ACHN (cell line): ENCODE data around the gene PRPSAP2.

Experiments used
- DNase-seq: peaks from one replicate; pipeline ENCODE4 v3.0.0-alpha.2; 2015
- in situ Hi-C: cut with HindIII; loops from 2 replicates; pipeline ENCODE4 v1.10.0; 2017; ENCODE audit warnings: low sequenced_read_pairs, low pct_ligation_motif_present, low pct_unique_long_range_greater_than_20kb

Gene PRPSAP2

GRCh38 chr17:18957831-18958230 lies 99.9 kb downstream of the PRPSAP2 start:
- DNase-seq: no peak
- in situ Hi-C loops: no loop called here

DNA sequence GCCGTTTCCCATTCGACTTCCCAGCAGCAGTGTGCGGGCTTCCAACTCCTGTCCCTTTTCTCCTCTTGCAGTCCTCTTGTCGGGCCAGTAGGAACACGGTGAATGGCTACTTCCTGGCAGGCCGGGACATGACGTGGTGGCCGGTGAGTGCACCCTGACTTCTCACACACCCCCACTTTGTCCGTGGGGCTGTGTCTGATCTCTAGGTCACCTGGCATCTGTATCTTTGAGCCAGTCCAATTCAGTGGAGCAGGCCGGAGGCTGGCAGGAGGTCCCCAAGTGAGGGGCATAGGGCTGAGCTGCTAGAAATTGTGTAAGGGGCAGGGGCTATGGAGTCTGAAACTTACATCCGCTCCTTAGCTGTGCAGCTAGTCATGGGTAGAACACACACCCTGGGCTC lies 100.7 kb downstream of the PRPSAP2 start:
- in situ Hi-C loops: no loop called here
- DNase-seq: no peak

DNA sequence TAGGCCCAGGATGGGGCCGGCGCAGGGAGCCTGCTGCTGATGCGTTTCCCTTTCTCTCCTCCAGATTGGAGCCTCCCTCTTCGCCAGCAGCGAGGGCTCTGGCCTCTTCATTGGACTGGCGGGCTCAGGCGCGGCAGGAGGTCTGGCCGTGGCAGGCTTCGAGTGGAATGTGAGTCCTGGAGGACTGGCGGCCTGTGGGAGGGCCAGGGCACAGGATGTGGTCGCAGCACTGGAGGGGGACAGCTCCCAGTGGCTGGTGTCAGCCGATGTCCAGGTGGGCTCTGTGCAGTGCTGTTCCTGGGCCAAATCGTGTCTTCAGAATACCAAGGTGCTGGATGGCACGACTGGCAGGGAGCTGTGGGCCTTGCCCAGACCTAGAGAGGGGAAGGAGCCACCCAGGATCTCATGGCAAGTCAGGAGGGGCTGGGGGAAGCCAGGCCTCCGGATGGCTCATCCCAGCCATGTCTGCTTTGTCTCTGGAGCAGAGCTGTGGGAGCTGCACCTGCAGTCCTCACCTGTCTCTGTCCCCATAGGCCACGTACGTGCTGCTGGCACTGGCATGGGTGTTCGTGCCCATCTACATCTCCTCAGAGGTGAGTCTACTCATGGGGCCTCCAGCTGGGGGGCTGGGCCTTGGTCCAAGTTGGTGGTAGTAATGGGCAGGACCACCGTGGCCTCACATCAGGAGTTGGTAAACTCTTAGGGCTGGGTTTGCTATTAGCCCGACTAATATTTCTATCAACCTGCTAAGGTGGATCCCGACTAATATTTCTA lies 101.3 kb downstream of the PRPSAP2 start:
- in situ Hi-C loops: no loop called here
- no peak for DNase-seq

DNA sequence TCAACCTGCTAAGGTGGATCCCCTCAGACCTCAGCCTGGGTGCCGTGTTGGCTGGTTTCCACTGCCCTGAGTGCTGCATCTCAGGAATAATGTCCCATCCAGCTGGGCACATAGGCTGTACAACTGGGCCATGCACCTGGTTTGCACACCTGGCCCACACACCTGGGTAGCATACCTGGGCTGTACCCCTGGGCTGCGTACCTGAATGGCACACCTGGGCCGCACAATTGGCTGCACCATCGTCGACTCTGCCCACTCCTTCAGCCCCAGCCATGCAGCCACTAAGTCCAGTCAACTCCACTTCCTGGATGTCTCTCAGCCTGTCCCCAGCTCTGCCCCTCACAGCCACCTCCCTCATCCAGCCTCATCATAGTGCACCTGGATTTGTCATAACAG lies 101.9 kb downstream of the PRPSAP2 start:
- in situ Hi-C loops: no loop called here
- no peak for DNase-seq

DNA sequence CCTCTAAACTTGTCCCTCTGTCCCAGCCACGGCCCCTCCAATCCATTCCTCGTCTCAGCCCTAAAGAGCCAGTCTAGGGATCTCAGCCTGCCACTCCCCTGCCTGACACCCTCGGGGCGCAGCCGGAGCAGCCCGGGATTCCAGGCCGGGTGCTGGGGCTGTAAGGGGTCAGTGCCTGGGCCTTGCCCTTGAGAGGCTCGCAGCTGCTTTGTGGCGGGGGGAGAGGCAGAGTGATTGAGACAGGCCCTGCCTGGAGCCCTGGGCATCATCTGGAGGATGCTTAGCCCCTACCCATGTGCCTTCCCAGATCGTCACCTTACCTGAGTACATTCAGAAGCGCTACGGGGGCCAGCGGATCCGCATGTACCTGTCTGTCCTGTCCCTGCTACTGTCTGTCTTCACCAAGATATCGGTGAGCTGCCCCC lies 102.3 kb downstream of the PRPSAP2 start:
- in situ Hi-C loops: no loop called here
- DNase-seq: no peak

DNA sequence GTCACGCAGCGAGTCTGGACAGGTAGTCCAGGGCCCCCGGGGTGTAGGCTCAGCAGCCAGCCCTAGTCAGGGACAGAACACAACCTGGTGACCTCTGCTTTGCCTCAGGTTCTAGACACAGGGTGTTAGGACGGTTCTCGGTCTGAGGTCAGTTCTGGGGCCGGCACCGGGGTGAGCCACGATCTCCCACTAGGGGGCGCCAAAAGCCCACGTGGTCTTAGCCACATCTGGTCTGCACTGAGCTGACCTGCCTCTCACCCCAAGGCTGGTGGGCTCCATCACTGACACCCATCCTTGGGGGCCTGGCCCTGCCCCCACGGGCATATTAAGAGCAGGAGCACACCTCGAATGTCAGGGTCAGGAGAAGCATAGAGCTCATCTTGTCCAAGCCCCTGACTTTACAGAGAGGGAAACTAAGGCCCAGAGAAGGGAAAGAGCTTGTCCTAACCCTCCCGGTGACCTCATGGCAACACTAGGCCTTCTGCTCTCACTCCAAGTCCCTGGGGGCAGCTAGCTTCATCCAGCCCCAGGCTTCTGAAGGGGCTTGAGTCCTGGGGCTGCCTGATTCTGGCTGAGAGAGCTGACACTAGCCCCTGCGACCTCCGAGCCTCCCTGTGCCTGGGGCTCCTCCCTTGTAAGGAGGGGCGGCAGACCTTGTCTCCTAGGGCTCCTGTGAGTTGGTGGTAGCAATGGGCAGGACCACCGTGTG lies 103.0 kb downstream of the PRPSAP2 start:
- in situ Hi-C loops: no loop called here
- DNase-seq: peak; percentile 74

DNA sequence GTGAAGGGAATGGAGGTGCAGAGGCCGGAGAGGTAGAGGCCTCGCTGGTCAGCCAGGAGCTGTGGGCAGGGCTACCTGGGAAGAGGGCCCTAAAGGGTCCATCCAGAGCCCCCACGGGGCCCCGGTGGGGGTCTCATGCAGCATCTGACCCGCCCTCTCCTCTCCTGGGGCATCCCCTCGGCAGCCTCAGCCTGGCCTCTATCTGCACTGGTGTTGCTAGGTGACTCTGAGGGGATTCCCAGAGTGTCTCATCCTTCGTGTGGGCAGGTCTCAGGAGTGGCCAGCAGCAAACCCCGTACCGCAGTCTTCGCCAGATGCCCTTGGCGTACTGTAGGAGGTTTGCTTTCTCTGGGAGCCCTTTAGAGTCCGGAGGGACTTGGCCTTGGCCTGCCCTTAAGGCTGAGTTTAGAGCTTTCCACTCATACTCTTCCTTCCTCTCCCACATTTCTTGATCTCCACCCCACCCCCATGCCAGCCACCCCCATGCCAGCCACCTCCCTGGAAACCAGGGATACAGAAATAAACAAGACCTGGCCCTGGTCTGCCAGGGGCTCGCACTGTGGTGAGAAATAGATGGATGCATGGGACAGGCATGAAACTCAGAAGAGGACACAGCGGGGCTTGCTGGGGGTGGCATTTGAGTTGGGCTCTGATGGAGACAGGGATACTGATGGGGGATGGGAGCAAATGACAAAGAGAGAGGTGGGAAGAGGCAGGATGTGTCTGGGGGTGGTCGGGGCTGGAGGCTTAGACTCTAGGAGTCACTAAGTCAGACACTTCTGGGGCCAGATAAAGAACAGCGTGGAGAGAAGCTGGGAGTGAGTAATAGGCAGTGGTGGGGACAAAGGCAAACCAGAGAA lies 103.9 kb downstream of the PRPSAP2 start:
- in situ Hi-C loops: no loop called here
- DNase-seq: no peak

DNA sequence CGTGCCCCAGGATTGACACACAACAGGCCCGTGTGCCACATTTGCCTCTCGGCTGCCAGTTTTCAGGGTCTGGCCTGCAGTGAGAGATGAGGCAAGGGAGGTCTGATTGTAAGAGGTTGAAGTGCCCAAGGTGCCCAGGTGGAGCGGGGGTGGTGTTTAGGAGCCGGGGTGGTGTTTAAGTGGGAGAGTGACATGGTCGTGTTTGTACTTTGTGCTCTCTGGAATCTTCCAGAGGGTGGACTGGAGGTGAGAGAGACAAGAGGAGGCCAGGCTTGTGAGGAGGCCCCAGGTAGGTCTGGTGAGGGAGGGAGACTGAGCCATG lies 104.5 kb downstream of the PRPSAP2 start:
- in situ Hi-C loops: no loop called here
- DNase-seq: no peak

GRCh38 chr17:18963126-18964017 lies 105.4 kb downstream of the PRPSAP2 start:
- no peak for DNase-seq
- in situ Hi-C loops: no loop called here

DNA sequence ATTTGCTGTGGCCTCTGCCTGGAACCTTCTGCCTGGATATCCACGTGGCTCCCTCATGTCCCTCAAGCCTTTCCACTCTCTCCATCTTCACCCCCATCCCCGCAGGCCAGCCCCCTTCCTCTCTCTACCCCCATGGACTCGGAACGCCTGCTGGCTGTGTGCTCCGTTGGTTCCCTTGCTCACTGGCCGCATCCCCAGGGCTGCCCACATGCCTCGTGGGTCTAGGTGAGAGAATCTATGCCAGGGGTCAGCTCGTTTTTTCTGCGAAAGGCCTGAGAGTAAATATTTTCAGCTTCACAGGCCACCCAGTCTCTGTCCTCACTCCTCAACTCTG lies 106.1 kb downstream of the PRPSAP2 start:
- in situ Hi-C loops: no loop called here
- DNase-seq: no peak

- DNase-seq: no peak
Measured at GRCh38 chr17:18964550-18964949, 106.6 kb downstream of the PRPSAP2 start.

GRCh38 chr17:18965530-18966236 lies 107.8 kb downstream of the PRPSAP2 start:
- in situ Hi-C loops: no loop called here
- DNase-seq: no peak

More at GRCh38 chr17:18964550-18964949, 106.6 kb downstream of the PRPSAP2 start:
- in situ Hi-C loops: no loop called here

DNA sequence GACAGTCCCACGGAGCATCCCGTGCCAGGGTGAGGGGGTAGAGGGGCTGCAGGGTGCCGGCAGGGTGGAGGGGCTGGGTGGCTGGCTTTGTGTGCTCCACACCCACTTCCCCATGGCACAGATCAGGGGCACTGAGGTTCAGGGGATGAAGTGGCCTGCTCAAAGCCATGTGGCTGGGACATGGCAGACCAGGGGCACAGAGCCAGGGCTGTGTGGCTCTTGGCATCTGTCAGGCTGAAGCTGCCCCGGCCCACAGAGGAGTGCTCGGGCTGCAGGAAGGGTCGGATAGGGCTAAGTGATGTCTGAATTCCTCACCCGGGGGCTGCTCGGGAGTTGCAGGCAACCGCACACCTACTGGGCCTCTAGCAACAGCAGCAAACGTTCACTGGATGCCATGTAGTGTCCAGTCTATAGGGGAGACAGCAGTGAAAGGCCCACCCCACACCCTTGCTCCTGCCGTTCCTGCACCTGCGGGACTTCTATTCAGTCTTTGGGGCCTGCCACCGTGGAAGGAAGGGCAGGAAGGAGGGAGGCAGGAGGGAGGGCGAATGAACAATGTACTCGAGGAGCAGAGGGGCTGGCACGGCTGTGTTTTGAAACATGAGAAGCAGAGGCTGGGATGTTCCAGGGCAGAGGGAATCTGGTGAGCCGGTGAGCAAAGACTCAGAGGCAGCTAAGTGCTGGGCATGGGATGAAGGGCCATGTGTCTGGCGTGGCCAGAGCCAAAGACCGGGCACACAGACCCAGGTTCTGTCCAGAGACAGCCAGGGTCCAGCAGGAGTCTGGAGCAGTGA lies 109.1 kb downstream of the PRPSAP2 start:
- in situ Hi-C loops: no loop called here
- no peak for DNase-seq

GRCh38 chr17:18967916-18968315 lies 110.0 kb downstream of the PRPSAP2 start:
- no peak for DNase-seq
- in situ Hi-C loops: no loop called here

DNA sequence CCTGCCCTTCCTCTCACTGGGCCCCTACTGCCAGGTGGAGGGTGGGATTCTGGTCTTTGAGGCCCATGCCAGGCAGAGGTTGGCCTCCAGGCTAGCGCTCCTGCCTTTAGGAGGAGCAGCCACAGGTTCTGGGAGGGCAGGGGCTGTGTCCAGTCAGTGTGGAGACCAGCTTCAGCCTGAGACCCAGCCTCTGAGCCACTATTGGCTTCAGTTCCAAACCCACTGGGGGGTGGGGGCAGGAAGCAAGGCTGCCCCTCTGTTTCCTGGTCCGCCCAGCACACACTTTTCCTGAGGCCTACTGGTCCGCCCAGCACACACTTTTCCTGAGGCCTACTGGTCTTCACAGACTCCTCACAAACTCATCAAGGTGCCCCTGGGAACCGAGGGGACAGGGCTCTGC lies 110.4 kb downstream of the PRPSAP2 start:
- DNase-seq: no peak
- in situ Hi-C loops: no loop called here

- in situ Hi-C loops: no loop called here
Measured at GRCh38 chr17:18968945-18969887, 111.3 kb downstream of the PRPSAP2 start.

More at GRCh38 chr17:18968945-18969887, 111.3 kb downstream of the PRPSAP2 start:
- DNase-seq: peak; percentile 14
